GM23248 (cell line): Measurements from ENCODE around the gene TAF3. TPM values are rescaled to one million over a fixed set of nuclear protein-coding genes. Genes with fewer than 3 reads are reported as not detected.

Experiments
- DNase-seq: peaks from one replicate; pipeline ENCODE4 v3.0.0-alpha.2; 2015
- H2AFZ ChIP-seq: fragments of 200-600 bp; sonication (generic); 2 replicates; pipeline ENCODE4 v1.6.1; 2016; ENCODE audit warnings: antibody characterized with exemption
- H3F3A ChIP-seq: fragments of 200-600 bp; sonication (generic); 2 replicates; pipeline ENCODE4 v1.6.1; 2016; ENCODE audit warnings: mild to moderate bottlenecking, antibody characterized with exemption, mixed run types; ENCODE audit not compliant: insufficient read depth
- H3K27ac ChIP-seq: fragments of 200-600 bp; sonication (generic); 2 replicates; pipeline ENCODE4 v1.5.1; 2016; ENCODE audit warnings: mild to moderate bottlenecking
- H3K27me3 ChIP-seq: fragments of 200-600 bp; sonication (generic); replicated peaks from 2 replicates; pipeline ENCODE4 v1.6.1; 2016; ENCODE audit warnings: mild to moderate bottlenecking; ENCODE audit not compliant: insufficient read depth
- H3K36me3 ChIP-seq: fragments of 200-600 bp; sonication (generic); 2 replicates; pipeline ENCODE4 v1.6.1; 2016; ENCODE audit warnings: low read depth, mild to moderate bottlenecking
- H3K4me1 ChIP-seq: fragments of 200-600 bp; sonication (generic); 2 replicates; pipeline ENCODE4 v1.6.1; 2016; ENCODE audit warnings: mild to moderate bottlenecking; ENCODE audit not compliant: insufficient read depth
- H3K4me2 ChIP-seq: fragments of 200-600 bp; sonication (generic); one replicate; pipeline ENCODE4 v1.6.1; 2016; ENCODE audit warnings: mild to moderate bottlenecking; ENCODE audit not compliant: unreplicated experiment
- H3K4me3 ChIP-seq: fragments of 200-600 bp; sonication (generic); 2 replicates; pipeline ENCODE4 v1.5.1; 2016; ENCODE audit warnings: mild to moderate bottlenecking
- H3K79me2 ChIP-seq: fragments of 200-600 bp; sonication (generic); 2 replicates; pipeline ENCODE4 v1.6.1; 2016; ENCODE audit warnings: mild to moderate bottlenecking; ENCODE audit not compliant: insufficient read depth
- H3K9ac ChIP-seq: fragments of 200-600 bp; sonication (generic); 2 replicates; pipeline ENCODE4 v1.6.1; 2016; ENCODE audit warnings: mild to moderate bottlenecking
- H3K9me2 ChIP-seq: fragments of 200-600 bp; sonication (generic); 2 replicates; pipeline ENCODE4 v1.6.1; 2016; ENCODE audit warnings: mixed run types, mild to moderate bottlenecking, moderate library complexity; ENCODE audit not compliant: insufficient read depth
- H3K9me3 ChIP-seq: fragments of 200-600 bp; sonication (generic); one replicate; pipeline ENCODE4 v1.6.1; 2017; ENCODE audit warnings: low read depth
- H4K20me1 ChIP-seq: fragments of 200-600 bp; sonication (generic); 2 replicates; pipeline ENCODE4 v1.6.0; 2016; ENCODE audit not compliant: insufficient read depth
- EZH2 ChIP-seq: fragments of 200-600 bp; sonication (generic); IDR thresholded peaks from 2 replicates; pipeline ENCODE4 v1.6.1; 2018; ENCODE audit warnings: antibody characterized with exemption, mild to moderate bottlenecking; ENCODE audit not compliant: insufficient read depth, poor library complexity, severe bottlenecking
- EZH2phosphoT487 ChIP-seq: fragments of 200-600 bp; sonication (generic); IDR thresholded peaks from 2 replicates; pipeline ENCODE4 v1.6.1; 2018; ENCODE audit warnings: antibody characterized with exemption, moderate library complexity, mild to moderate bottlenecking, low read depth; ENCODE audit not compliant: insufficient read depth
- WGBS, 2 experiments: methylation state at CpG; one replicate each; pipeline ENCODE4 v1.1.6; 2015 to 2017; ENCODE audit warnings: low lambda C conversion rate in 2 of 2, low coverage in 1 of 2; ENCODE audit errors: missing lambda C conversion rate in 2 of 2; 5-methylcytosine and 5-hydroxymethylcytosine counted together
- in situ Hi-C: fragments of 300-500 bp; cut with MboI; formaldehyde crosslinking; loops from 2 replicates; pipeline ENCODE4 v1.15.0; 2020
- polyA plus RNA-seq: library from polyadenylated mRNA; unstranded; fragments of >200 nt; fragmentation: Nextera tagmentation; extraction: Ambion mirVana; gene quantifications from 2 replicates; pipeline ENCODE4 v1.2.1, GENCODE V29; 2016
- total RNA-seq: library from RNA; depleted of rRNA; stranded (reverse); fragments of >200 nt; shearing (Covaris generic); gene quantifications from 2 replicates; pipeline ENCODE4 v1.2.3, GENCODE V29; 2014

Gene TAF3
- total and polyA plus RNA-seq, 2 experiments from 2014 or later = 1.7 to 5.5 TPM

DNA sequence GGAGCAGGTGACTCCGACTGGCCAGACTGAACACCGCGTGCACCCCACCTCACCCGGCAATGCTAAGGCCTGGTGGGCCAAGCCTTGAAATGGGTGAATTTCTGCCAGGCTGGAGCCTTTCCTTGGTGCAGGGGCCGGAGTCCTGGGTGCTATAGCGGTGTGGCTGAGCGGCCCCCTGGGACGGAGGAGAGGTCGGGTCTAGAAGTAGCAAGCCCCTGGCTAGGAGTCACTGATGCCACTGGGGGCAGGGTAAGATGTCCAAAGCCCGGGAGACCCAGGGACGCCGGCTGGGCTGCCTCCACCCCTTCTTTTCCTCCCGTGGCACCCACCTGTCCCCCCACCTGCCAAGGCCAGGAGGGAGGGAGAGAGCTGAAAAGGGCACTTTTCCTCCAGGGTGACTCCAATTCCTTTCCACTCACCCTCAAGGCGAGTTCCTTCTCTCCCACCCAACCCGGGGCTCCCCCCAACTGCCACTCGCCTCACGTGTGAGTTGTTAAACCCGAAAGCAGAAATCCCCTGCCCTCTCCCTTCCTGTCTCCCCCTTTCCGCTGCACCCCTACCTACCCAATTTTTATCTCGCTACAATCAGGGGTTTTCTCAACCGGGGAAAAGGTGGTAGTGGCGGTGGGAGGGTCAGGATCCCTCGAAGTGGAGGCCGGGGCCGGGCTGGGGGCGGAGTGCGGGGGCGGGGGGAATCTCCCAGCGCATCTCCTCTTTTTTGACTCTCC is 230.1 kb downstream of the TAF3 start:
- no peak overlapping the region for H3K9ac ChIP-seq
- in situ Hi-C loops = no loop called here
- DNase-seq = no peak
- no peak overlapping the region for H3K27ac ChIP-seq
- no peaks in the 10 kb centered on the region for H3K9me2 ChIP-seq
- H3K4me2 ChIP-seq = no peak overlapping the region
- no peak overlapping the region for H3K4me3 ChIP-seq
- no peaks in the 10 kb centered on the region for H3K9me3 ChIP-seq
- H2AFZ ChIP-seq = no peak overlapping the region
- H3F3A ChIP-seq = no peaks in the 10 kb centered on the region
- H3K27me3 ChIP-seq = peaks cover 93% of the 10 kb centered on the region
- no peaks in the 10 kb centered on the region for H3K79me2 ChIP-seq
- 0 out of 2 replicates have a peak, but pooled peaks cover 3% of the 10 kb centered on the region for H3K4me1 ChIP-seq
- no peak for TF ChIP-seq EZH2
- no peak for TF ChIP-seq EZH2phosphoT487
- no peaks in the 10 kb centered on the region for H3K36me3 ChIP-seq
- WGBS, 2 experiments = 6 to 9% methylated on average over 18 to 29 of the region's 29 CpGs
- H4K20me1 ChIP-seq = no peaks in the 10 kb centered on the region

DNA sequence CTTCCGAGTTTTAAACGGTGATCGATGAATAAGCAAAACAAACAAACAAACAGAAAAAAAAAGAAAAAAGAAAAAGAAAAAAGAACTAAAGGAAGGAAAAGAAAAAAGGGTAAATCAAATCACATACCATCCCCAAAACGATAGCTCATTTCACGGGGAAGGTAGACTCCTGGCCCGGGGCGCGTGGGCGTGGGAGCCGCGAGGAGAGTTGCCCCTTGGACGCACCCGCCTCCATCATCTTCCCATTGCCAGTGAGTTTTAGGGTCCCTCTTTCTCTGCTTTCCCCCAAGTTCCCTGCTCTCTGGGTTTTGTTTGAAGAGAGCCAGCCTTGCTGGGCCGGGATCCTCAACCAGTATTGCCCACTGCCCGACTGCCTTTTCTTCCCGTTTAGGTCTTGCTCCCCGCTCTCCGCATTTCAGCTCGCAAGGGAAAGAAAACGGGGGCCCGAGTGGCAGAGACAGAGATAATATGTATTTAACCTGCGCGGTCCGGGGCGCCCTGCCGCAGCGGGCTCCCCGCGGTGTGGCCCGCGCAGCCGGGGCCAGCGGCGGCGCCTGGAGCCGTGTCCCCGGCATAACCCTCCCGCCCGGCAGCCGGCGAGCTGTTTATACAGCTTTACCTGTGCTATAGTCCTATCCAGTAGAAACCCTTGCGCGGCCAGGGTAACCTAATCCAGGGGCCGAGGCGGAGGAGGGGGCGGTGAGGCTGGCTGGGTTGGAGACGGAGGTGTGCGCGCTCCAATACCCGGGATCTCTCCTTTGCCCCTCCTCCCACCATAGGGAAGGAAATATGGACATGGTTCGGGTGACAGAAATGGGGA is 230.9 kb downstream of the TAF3 start:
- Histone ChIP-seq H3K9me2 (no peaks in the 10 kb centered on the region), H3K79me2 (no peaks in the 10 kb centered on the region), H4K20me1 (no peaks in the 10 kb centered on the region), H3K4me3 (no peak overlapping the region), H3K4me1 (0 out of 2 replicates have a peak, but pooled peaks cover 3% of the 10 kb centered on the region), H3K9me3 (no peaks in the 10 kb centered on the region), H3K27me3 (peaks cover 88% of the 10 kb centered on the region), H2AFZ (no peak overlapping the region), H3K36me3 (no peaks in the 10 kb centered on the region), H3F3A (no peaks in the 10 kb centered on the region), H3K4me2 (no peak overlapping the region), H3K27ac (no peak overlapping the region), H3K9ac (no peak overlapping the region)
- in situ Hi-C loops = no loop called here
- 5% methylated on average over 47 to 51 of the region's 51 CpGs for WGBS, 2 experiments
- no peak for DNase-seq
- TF ChIP-seq EZH2 (peak; percentile 94), EZH2phosphoT487 (no peak; the same call in 1 of the 2 replicates)

GRCh38 chr10:8049865-8050555 is 231.7 kb downstream of the TAF3 start:
- no peaks in the 10 kb centered on the region for H3K9me2 ChIP-seq
- peak overlapping the region; percentile 57 for H3K4me2 ChIP-seq
- peak overlapping the region; percentile 55 for H2AFZ ChIP-seq
- no peak overlapping the region for H3K27ac ChIP-seq
- no peak overlapping the region for H3K9ac ChIP-seq
- no peaks in the 10 kb centered on the region for H4K20me1 ChIP-seq
- H3F3A ChIP-seq = no peaks in the 10 kb centered on the region
- no peaks in the 10 kb centered on the region for H3K9me3 ChIP-seq
- TF ChIP-seq EZH2 (peak; percentile 99), EZH2phosphoT487 (peak; percentile 79)
- DNase-seq = no peak
- peak overlapping the region; percentile 55 for H3K4me3 ChIP-seq
- H3K27me3 ChIP-seq = peaks cover 86% of the 10 kb centered on the region
- no peaks in the 10 kb centered on the region for H3K79me2 ChIP-seq
- WGBS, 2 experiments = 8 to 10% methylated on average over 67 to 68 of the region's 68 CpGs
- in situ Hi-C loops = no loop called here
- no peaks in the 10 kb centered on the region for H3K36me3 ChIP-seq
- H3K4me1 ChIP-seq = 0 out of 2 replicates have a peak, but pooled peaks cover 3% of the 10 kb centered on the region

- no peaks in the 10 kb centered on the region for H3K36me3 ChIP-seq
- H3K4me2 ChIP-seq = peak overlapping the region; percentile 57
- H3K9ac ChIP-seq = no peak overlapping the region
- H2AFZ ChIP-seq = peak overlapping the region; percentile 55
- DNase-seq = peak; percentile 44
- TF ChIP-seq EZH2phosphoT487 = peak; percentile 75; the same call in 1 of the 2 replicates
- TF ChIP-seq EZH2 = peak; percentile 62
- H4K20me1 ChIP-seq = no peaks in the 10 kb centered on the region
- 1 to 2% methylated on average over 42 to 59 of the region's 60 CpGs for WGBS, 2 experiments
- no peaks in the 10 kb centered on the region for H3K9me2 ChIP-seq
- peak overlapping the region; percentile 55 for H3K4me3 ChIP-seq
- H3K4me1 ChIP-seq = 0 out of 2 replicates have a peak, but pooled peaks cover 3% of the 10 kb centered on the region
- peaks cover 86% of the 10 kb centered on the region for H3K27me3 ChIP-seq
- H3K9me3 ChIP-seq = no peaks in the 10 kb centered on the region
- no peaks in the 10 kb centered on the region for H3F3A ChIP-seq
- in situ Hi-C loops = no loop called here
- no peak overlapping the region for H3K27ac ChIP-seq
- no peaks in the 10 kb centered on the region for H3K79me2 ChIP-seq
Observed at GRCh38 chr10:8050556-8051108, 232.3 kb downstream of the TAF3 start.
